DND-41 (cell line): Measurements from ENCODE around the gene MSH5.

ENCODE experiments used
- CTCF ChIP-seq: IDR thresholded peaks from 2 replicates; pipeline ENCODE4 v1.5.1; 2012; ENCODE audit warnings: borderline replicate concordance, low read length, moderate library complexity, mild to moderate bottlenecking; ENCODE audit not compliant: poor library complexity, severe bottlenecking; ENCODE audit errors: extremely low read depth
- EZH2 ChIP-seq: IDR thresholded peaks from 3 replicates; pipeline ENCODE4 v1.6.1; 2012; ENCODE audit warnings: borderline replicate concordance, low read depth, mild to moderate bottlenecking, moderate library complexity, low read length, inconsistent platforms; ENCODE audit not compliant: severe bottlenecking

GRCh38 chr6:31710523-31711219, 29.1 kb upstream of the MSH5 start:
- TF ChIP-seq CTCF (no peak), EZH2 (no peak)
